Measurements from ENCODE around the gene ZDHHC5.

- TF ChIP-seq CTCF (IDR thresholded peaks at IDR 0.05) (no peak), EZH2 (IDR thresholded peaks at IDR 0.05; ENCODE audit: borderline replicate concordance, insufficient read depth, low read depth, low read length, poor library complexity, severe bottlenecking) (no peak)
Observed at GRCh38 chr11:57667117-57667735, 688 bp upstream of the ZDHHC5 start.
